ENCODE measurements around the gene PFDN5.

GRCh38 chr12:53299101-53299453, 3.7 kb downstream of the PFDN5 start:
- TF ChIP-seq CTCF (IDR thresholded peaks at IDR 0.05; ENCODE audit: poor library complexity) (no peak), EZH2phosphoT487 (IDR thresholded peaks at IDR 0.05; ENCODE audit: low read depth, severe bottlenecking, unreplicated experiment) (no peak)

Measured in hepatocyte (in vitro differentiated cells).